ENCODE data around the gene GIPR. TPM values are rescaled to one million over a fixed set of nuclear protein-coding genes. Genes with fewer than 3 reads are reported as not detected.

Gene GIPR
- total and polyA plus RNA-seq, 4 experiments from 2014 or later, result 0.12 to 6.4 (median 6.1) TPM; not detected in 1

- H3K4me3 ChIP-seq (ENCODE audit: low read length in 2 of 2), result peak overlapping the region; percentile 3 to 64
- DNase-seq, result peak; percentile 40 to 77 (median 44)
- Mint-ChIP-seq H3K9me3 (no peaks in the 10 kb centered on the region), H3K4me3 (peak overlapping the region; percentile 86 to 93 (median 91)), H3K4me1 (peaks cover 28 to 60% (median 40%) of the 10 kb centered on the region in 4 donors), H3K27ac (peak overlapping the region; percentile 93 to 98 (median 97)), H3K36me3 (peaks cover 0 to 6% of the 10 kb centered on the region in 2 donors), H3K27me3 (no peaks in the 10 kb centered on the region)
- H3K4me1 ChIP-seq (ENCODE audit: insufficient read depth, low read length), result peaks cover 66% of the 10 kb centered on the region
- H3K27ac ChIP-seq (ENCODE audit: low read depth, low read length), result peak overlapping the region; percentile 98
- no peaks in the 10 kb centered on the region for H3K9me3 ChIP-seq (ENCODE audit: control insufficient read depth in 1 of 2, low read length in 2 of 2)
- ChIA-PET POLR2A (ENCODE audit: partially characterized antibody) (interaction anchor here (0.6 to 3.1 kb wide), 36 partner anchors 10 to 262 kb away, joined by 3 to 29 read pairs (median 4); partner anchors contain the start of genes FOSB, GIPR, MYPOP and OPA3), CTCF (ENCODE audit: partially characterized antibody) (interaction anchor here (0.6 to 4.4 kb wide), 35 partner anchors 8 to 234 kb away, joined by 3 to 121 read pairs (median 5); partner anchors contain the start of genes ERCC1, OPA3, QPCTL and SNRPD2)
- H3K27me3 ChIP-seq (ENCODE audit: insufficient read depth, low read length), result no peaks in the 10 kb centered on the region
- no peaks in the 10 kb centered on the region for H3K36me3 ChIP-seq (ENCODE audit: insufficient read depth, low read length)
- intact Hi-C loops (cut with micrococcal nuclease), result loop anchor here (1.0 to 2.0 kb wide), 8 partner anchors 27 to 215 kb away; partner anchors contain the start of genes GIPR, OPA3, QPCTL and RTN2
These were observed 26.5 kb upstream of the GIPR start for GRCh38 chr19:45641274-45642105.

- Histone ChIP-seq H3K9me3 (ENCODE audit: control insufficient read depth in 1 of 2, low read length in 2 of 2) (no peaks in the 10 kb centered on the region), H3K36me3 (ENCODE audit: insufficient read depth, low read length) (no peaks in the 10 kb centered on the region), H3K27me3 (ENCODE audit: insufficient read depth, low read length) (no peaks in the 10 kb centered on the region), H3K4me3 (ENCODE audit: low read length in 2 of 2) (no peak overlapping the region), H3K4me1 (ENCODE audit: insufficient read depth, low read length) (peaks cover 63% of the 10 kb centered on the region), H3K27ac (ENCODE audit: low read depth, low read length) (peak overlapping the region; percentile 98)
- no peaks in the 10 kb centered on the region for H3K9me3 Mint-ChIP-seq
- H3K27ac Mint-ChIP-seq, result peak overlapping the region; percentile 91 to 98 (median 93)
- H3K36me3 Mint-ChIP-seq, result peaks cover 0 to 6% of the 10 kb centered on the region in 2 donors
- peaks cover 28 to 57% (median 41%) of the 10 kb centered on the region in 4 donors for H3K4me1 Mint-ChIP-seq
- CTCF ChIA-PET (ENCODE audit: partially characterized antibody), result interaction anchor here (0.7 to 4.4 kb wide), 23 partner anchors 9 to 690 kb away, joined by 3 to 121 read pairs (median 5); partner anchors contain the start of genes QPCTL and SNRPD2
- no peaks in the 10 kb centered on the region for H3K27me3 Mint-ChIP-seq
- H3K4me3 Mint-ChIP-seq, result peak overlapping the region; percentile 77 to 92 (median 82)
- intact Hi-C loops (cut with micrococcal nuclease), result loop anchor here (1.0 to 2.0 kb wide), 7 partner anchors 26 to 216 kb away; partner anchors contain the start of genes GIPR, RTN2 and SIX5
- POLR2A ChIA-PET (ENCODE audit: partially characterized antibody), result interaction anchor here (0.6 to 3.1 kb wide), 14 partner anchors 23 to 1340 kb away, joined by 3 to 29 read pairs (median 6); partner anchors contain the start of genes QPCTL, RTN2 and SNRPD2
- peak; percentile 87 to 92 (median 89) for DNase-seq
These were observed 24.7 kb upstream of the GIPR start for GRCh38 chr19:45643024-45643926.

DNA sequence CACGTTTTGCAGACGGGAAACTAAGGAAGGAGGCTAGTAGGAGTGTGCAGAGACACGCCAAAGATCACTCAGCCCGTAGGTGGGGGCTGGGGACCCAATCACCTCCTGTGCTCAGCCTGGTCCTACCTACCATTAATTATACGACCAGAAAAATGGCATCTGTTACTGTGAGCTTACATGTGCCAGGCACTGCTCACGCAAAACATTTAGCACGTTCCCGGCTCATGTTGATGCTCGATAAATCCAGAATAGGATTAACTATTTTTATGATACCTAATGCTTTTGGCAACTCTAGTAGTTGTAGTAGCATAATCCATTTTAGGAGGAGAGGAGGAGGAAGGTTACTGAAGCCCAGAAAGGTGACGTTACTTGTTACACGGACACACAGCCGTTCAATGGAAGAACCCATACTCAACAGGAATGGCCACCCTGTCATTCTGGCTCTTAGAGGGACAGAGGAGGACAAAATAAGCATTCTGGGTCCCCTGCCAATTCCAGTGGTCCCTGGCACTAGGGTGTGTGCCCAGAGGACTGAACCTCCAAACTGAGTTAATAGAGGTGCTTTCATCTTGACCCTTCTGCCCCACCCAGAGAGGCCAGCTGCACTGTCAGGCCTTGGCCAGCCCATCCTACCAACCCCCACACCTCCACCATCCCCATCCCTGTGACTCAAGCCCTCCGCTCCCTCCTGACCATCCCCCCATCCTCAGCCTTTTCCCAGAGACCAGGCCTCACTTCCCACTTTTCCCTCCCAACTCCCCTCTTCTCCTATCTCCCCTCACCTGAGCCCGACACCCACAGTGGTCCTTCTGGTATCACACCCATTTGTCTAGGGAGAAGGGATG, 23.9 kb upstream of the GIPR start:
- Histone ChIP-seq H3K4me3 (ENCODE audit: low read length in 2 of 2) (no peak overlapping the region), H3K36me3 (ENCODE audit: insufficient read depth, low read length) (no peaks in the 10 kb centered on the region), H3K27me3 (ENCODE audit: insufficient read depth, low read length) (no peaks in the 10 kb centered on the region), H3K27ac (ENCODE audit: low read depth, low read length) (no peak overlapping the region), H3K4me1 (ENCODE audit: insufficient read depth, low read length) (peaks cover 55% of the 10 kb centered on the region), H3K9me3 (ENCODE audit: control insufficient read depth in 1 of 2, low read length in 2 of 2) (no peaks in the 10 kb centered on the region)
- peak overlapping the region in 6 of 7 donors; percentile 10 to 93 (median 38) for H3K27ac Mint-ChIP-seq
- no peaks in the 10 kb centered on the region for H3K9me3 Mint-ChIP-seq
- peaks cover 24 to 49% (median 35%) of the 10 kb centered on the region in 4 donors for H3K4me1 Mint-ChIP-seq
- ChIA-PET POLR2A (ENCODE audit: partially characterized antibody) (interaction anchor here (0.6 to 3.1 kb wide), 5 partner anchors 28 to 1339 kb away, joined by 3 to 29 read pairs (median 4); no protein-coding TSS in a partner anchor), CTCF (ENCODE audit: partially characterized antibody) (interaction anchor here (1.0 to 4.4 kb wide), 10 partner anchors 29 to 205 kb away, joined by 3 to 121 read pairs (median 8); partner anchors contain the start of genes QPCTL and SNRPD2)
- H3K36me3 Mint-ChIP-seq, result no peaks in the 10 kb centered on the region
- no peak for DNase-seq
- H3K4me3 Mint-ChIP-seq, result peak overlapping the region in 4 of 8 donors; percentile 10 to 36 (median 23)
- no peaks in the 10 kb centered on the region for H3K27me3 Mint-ChIP-seq
- intact Hi-C loops (cut with micrococcal nuclease), result loop anchor here (1.0 to 2.0 kb wide), 7 partner anchors 25 to 217 kb away; partner anchors contain the start of genes GIPR, RTN2 and SIX5

DNA sequence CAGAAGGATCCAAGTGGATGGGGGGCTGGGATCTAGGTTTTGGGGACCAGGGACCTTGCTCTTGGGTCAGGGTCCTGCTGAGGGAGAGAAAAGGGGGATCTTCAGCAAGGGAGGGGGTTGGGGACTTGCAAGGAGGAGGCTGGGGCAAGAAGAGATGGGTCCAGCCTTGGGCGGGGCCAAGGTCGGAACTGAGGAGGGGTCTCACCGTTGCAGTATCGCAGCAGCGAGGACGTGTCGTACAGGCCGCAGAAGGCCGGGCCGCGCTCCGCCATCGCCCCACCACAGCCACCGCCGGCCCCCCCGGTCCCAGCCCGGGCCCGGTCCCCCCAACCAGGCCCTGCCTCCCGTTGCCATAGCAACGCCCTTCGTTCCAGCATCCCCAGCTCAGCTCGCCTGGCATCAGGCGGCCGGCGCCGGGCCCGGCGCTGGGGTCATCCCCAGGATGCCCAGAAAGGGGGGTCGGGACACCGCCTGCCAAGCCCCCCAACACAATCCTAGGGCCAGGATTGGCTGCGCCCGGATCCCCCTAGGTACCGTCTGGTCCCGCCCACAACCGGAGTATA, 22.9 kb upstream of the GIPR start:
- intact Hi-C loops (cut with micrococcal nuclease), result no loop called here
- ChIA-PET CTCF (ENCODE audit: partially characterized antibody) (interaction anchor here (0.9 to 2.1 kb wide), 6 partner anchors 36 to 206 kb away, joined by 3 to 28 read pairs (median 6); partner anchors contain the start of genes QPCTL and SNRPD2), POLR2A (ENCODE audit: partially characterized antibody) (interaction anchor here (0.7 to 1.2 kb wide), 4 partner anchors 40 to 205 kb away, joined by 3 to 4 read pairs (median 3); partner anchors contain the start of gene OPA3)
- no peaks in the 10 kb centered on the region for H3K27me3 ChIP-seq (ENCODE audit: insufficient read depth, low read length)
- peak overlapping the region; percentile 42 to 75 for H3K4me3 ChIP-seq (ENCODE audit: low read length in 2 of 2)
- Mint-ChIP-seq H3K27ac (peak overlapping the region in 5 of 7 donors; percentile 72 to 89 (median 87)), H3K4me1 (peaks cover 22 to 45% (median 32%) of the 10 kb centered on the region in 4 donors), H3K4me3 (peak overlapping the region; percentile 83 to 91 (median 88)), H3K27me3 (no peaks in the 10 kb centered on the region), H3K36me3 (no peaks in the 10 kb centered on the region), H3K9me3 (no peaks in the 10 kb centered on the region)
- peaks cover 46% of the 10 kb centered on the region for H3K4me1 ChIP-seq (ENCODE audit: insufficient read depth, low read length)
- no peak for DNase-seq
- no peaks in the 10 kb centered on the region for H3K36me3 ChIP-seq (ENCODE audit: insufficient read depth, low read length)
- peak overlapping the region; percentile 30 for H3K27ac ChIP-seq (ENCODE audit: low read depth, low read length)
- H3K9me3 ChIP-seq (ENCODE audit: control insufficient read depth in 1 of 2, low read length in 2 of 2), result no peaks in the 10 kb centered on the region

DNA sequence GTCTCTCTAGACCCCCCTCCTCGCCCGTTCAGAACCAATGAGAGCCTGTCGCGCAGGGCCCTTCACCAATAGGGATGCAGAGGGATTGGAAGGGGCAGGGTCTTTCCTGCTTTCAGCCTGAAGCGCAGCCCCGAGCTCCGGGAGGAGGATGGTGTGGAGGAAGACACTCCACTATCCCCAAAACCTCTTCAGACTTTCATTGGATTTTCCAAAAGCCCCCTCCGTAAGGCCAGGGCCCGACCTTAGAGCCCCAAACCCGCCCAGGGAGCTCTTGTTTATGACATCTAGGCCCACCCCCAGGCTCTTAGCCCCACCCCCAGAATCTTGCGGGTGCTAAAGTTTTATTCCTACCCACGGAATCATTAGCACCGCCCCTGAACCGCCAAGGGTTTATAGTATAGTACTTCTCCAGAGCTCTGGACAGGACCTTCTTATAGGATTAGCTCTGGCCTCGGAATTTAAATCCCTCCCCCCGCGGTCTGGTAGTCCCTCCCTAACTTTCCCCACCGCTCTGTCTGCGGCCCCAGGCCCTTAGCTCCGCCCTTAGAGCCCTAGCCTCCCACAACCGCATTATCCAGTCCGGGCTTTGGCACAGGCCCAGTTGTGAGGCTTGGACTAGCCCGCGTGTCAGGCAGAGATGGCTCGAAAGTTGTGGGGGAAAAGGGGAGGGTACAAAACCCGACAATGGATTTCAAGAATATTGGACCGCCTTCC, 22.2 kb upstream of the GIPR start:
- intact Hi-C loops (cut with micrococcal nuclease), result no loop called here
- H3K4me3 ChIP-seq (ENCODE audit: low read length in 2 of 2), result peak overlapping the region; percentile 42 to 75

More for the DNA sequence above, 22.2 kb upstream of the GIPR start:
- peak; percentile 77 to 85 (median 79) for DNase-seq
- Histone ChIP-seq H3K27ac (ENCODE audit: low read depth, low read length) (peak overlapping the region; percentile 30), H3K36me3 (ENCODE audit: insufficient read depth, low read length) (no peaks in the 10 kb centered on the region), H3K27me3 (ENCODE audit: insufficient read depth, low read length) (no peaks in the 10 kb centered on the region), H3K4me1 (ENCODE audit: insufficient read depth, low read length) (peaks cover 43% of the 10 kb centered on the region), H3K9me3 (ENCODE audit: control insufficient read depth in 1 of 2, low read length in 2 of 2) (no peaks in the 10 kb centered on the region)
- Mint-ChIP-seq H3K27me3 (no peaks in the 10 kb centered on the region), H3K27ac (peak overlapping the region; percentile 72 to 89 (median 80)), H3K9me3 (no peaks in the 10 kb centered on the region), H3K4me3 (peak overlapping the region; percentile 83 to 91 (median 88)), H3K36me3 (no peaks in the 10 kb centered on the region), H3K4me1 (peaks cover 20 to 43% (median 29%) of the 10 kb centered on the region in 4 donors)
- ChIA-PET CTCF (ENCODE audit: partially characterized antibody) (interaction anchor here (0.9 to 2.1 kb wide), 6 partner anchors 35 to 206 kb away, joined by 3 to 28 read pairs (median 6); partner anchors contain the start of genes QPCTL and SNRPD2), POLR2A (ENCODE audit: partially characterized antibody) (interaction anchor here (0.6 to 1.2 kb wide), 6 partner anchors 32 to 206 kb away, joined by 3 to 4 read pairs (median 3); partner anchors contain the start of gene OPA3)
